H1 (cell line): ENCODE measurements around the gene ANO9.

Experiments
- CEBPB ChIP-seq: IDR thresholded peaks from 2 replicates; pipeline ENCODE4 v1.6.1; 2012; ENCODE audit warnings: low read depth, low read length
- CTCF ChIP-seq, 3 experiments: IDR thresholded peaks; 1 replicate in 2 of 3; 2 replicates in 1 of 3; pipeline versions ENCODE4 v1.5.1 to v1.6.1; 2011; ENCODE audit warnings: low read length in 3 of 3, mild to moderate bottlenecking in 3 of 3, inconsistent platforms in 2 of 3, low read depth in 1 of 3, moderate library complexity in 1 of 3; ENCODE audit not compliant: insufficient read depth in 1 of 3; ENCODE audit errors: control extremely low read depth in 1 of 3
- JUND ChIP-seq: IDR thresholded peaks from 2 replicates; pipeline ENCODE4 v1.6.1; 2011; ENCODE audit warnings: mild to moderate bottlenecking, improper control_type of control experiment, low read length
- RFX5 ChIP-seq: IDR thresholded peaks from 2 replicates; pipeline ENCODE4 v1.6.1; 2011; ENCODE audit warnings: low read depth, low read length, improper control_type of control experiment, borderline replicate concordance

- TF ChIP-seq CTCF (IDR thresholded peaks at IDR 0.05; ENCODE audit: control extremely low read depth in 1 of 3, insufficient read depth in 1 of 3, low read depth in 1 of 3, low read length in 3 of 3) (no peak), CEBPB (no peak), JUND (no peak), RFX5 (no peak)
Observed at GRCh38 chr11:464316-464715, 22.5 kb upstream of the ANO9 start.
